ENCODE measurements around the gene PI4KA.

PI4KA gene

DNA sequence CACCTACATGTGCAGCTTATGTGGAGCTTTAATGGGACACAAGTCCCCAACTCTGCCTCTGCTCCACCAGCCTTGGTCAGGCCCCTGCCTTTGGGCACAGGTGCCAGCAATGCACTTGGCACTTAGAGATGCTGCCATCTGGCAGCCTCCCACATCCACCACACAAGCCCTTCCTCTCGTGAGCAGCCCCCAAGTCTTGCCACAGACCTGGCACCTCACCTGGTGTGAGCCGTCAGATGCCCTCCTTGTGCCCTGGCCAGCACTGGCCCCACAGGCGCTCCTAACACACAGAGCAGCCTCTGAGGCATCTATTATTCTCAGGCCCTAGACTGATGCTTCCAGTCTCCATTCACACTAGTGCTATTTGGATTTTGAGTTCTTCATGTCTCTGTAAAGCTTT, 109.2 kb downstream of the PI4KA start:
- no peak for DNase-seq (ENCODE audit: low read depth)
- no peak overlapping the region; the same call in 1 of the 2 replicates for H3K4me3 ChIP-seq (ENCODE audit: low read depth, low read length)
- no peak for TF ChIP-seq CTCF (IDR thresholded peaks at IDR 0.05; ENCODE audit: insufficient read depth, low read depth, low read length, missing control alignments)

GRCh38 chr22:20748731-20749428, 109.7 kb downstream of the PI4KA start:
- TF ChIP-seq CTCF (IDR thresholded peaks at IDR 0.05; ENCODE audit: insufficient read depth, low read depth, low read length, missing control alignments): no peak
- DNase-seq (ENCODE audit: low read depth): peak; percentile 90
- H3K4me3 ChIP-seq (ENCODE audit: low read depth, low read length): no peak overlapping the region

DNA sequence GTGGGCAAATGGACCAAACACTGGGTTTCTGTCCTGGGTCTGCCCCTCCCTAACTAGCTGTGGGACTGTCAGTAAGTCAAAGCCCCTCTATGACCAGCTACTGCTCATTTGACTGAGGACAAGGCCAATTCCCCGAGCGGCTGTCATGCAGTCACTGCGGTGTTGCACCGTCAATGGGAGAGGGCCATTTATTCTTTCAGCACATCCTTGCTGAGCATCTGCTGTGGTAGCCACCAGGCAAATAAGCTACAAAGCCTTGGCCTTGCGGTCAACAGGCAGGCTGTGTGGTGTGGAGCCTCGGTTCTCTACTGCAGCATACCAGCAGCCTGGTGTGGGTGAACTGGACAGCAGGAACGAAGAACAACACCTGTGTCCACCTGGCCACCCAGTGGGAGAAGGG, 110.5 kb downstream of the PI4KA start:
- no peak for TF ChIP-seq CTCF (IDR thresholded peaks at IDR 0.05; ENCODE audit: insufficient read depth, low read depth, low read length, missing control alignments)
- no peak for DNase-seq (ENCODE audit: low read depth)
- H3K4me3 ChIP-seq (ENCODE audit: low read depth, low read length): no peak overlapping the region

DNA sequence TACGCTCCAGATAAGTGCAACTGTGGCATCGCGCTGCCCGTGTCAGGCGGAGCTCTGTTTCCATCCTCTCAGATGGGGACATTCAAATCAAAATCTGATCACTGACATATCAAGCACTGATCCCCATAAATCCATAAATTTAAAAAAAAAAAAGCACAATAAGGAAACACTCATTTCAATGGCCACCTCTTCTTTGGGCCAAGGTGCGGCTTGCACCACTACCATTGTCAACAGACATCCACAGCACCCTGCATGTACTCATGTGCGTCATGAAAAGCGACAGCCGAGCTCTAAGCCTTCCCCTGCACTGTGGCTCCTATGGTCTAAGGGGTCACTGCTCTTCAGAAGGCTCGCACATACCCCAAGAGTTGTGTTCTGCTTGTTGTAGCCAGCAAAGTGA, 111.4 kb downstream of the PI4KA start:
- H3K4me3 ChIP-seq (ENCODE audit: low read depth, low read length): no peak overlapping the region
- TF ChIP-seq CTCF (IDR thresholded peaks at IDR 0.05; ENCODE audit: insufficient read depth, low read depth, low read length, missing control alignments): no peak
- DNase-seq (ENCODE audit: low read depth): no peak

DNA sequence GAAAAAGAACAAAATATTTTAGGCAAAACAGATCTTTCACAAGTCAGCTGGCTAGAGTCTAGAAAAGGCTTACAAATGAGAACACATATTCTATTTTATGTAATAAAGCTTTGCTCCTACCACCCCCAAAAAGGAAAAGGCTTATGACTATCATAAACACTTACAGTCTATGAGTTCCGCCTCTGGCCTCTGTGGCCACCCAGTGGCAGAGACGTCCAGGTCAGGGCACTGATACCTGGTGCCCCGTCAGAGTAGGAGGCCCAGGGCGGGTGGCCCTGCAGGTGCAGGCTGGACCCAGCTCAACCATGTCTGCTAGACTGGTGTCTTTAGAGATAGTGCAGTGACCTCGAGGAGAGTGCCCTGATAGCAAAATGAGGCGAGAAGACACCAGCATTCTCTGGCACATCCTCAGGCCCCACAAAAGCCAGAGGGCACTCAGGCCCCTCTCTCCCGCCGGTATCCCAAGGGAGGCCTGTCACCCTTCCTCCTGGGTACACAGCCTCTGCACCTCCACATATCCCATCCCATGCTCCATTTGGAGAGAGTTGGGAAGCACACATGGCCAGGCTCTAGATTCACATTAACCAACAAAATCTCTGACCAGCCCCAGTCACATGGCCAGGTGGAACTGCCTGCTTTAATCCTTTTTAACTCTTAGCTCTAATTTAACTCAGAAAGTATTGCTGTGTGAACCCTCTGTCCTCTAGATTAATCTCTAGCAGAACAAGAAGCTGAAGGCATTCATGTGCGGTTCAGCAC, 112.0 kb downstream of the PI4KA start:
- no peak for TF ChIP-seq CTCF (IDR thresholded peaks at IDR 0.05; ENCODE audit: insufficient read depth, low read depth, low read length, missing control alignments)
- no peak for DNase-seq (ENCODE audit: low read depth)
- no peak overlapping the region for H3K4me3 ChIP-seq (ENCODE audit: low read depth, low read length)

- H3K4me3 ChIP-seq (ENCODE audit: low read depth, low read length): no peak overlapping the region
- no peak for DNase-seq (ENCODE audit: low read depth)
- TF ChIP-seq CTCF (IDR thresholded peaks at IDR 0.05; ENCODE audit: insufficient read depth, low read depth, low read length, missing control alignments): no peak
Measured at GRCh38 chr22:20745119-20745518, 113.5 kb downstream of the PI4KA start.

All from GM12865 (cell line).